GM18873 (cell line): ENCODE measurements around the gene ONECUT1.
"Not testable (repeated sequence)": the region's sequence is repeated elsewhere in the genome, so short reads cannot be mapped to it uniquely, and the experiment has no call there.

ENCODE experiments used
- ATAC-seq: cut with Tn5 transposase; IDR thresholded peaks from one replicate; pipeline ENCODE4 v1.9.1; 2021; ENCODE audit warnings: mild to moderate bottlenecking, moderate library complexity, moderate number of reproducible peaks; ENCODE audit not compliant: unreplicated experiment, low FRiP score

Gene ONECUT1

DNA sequence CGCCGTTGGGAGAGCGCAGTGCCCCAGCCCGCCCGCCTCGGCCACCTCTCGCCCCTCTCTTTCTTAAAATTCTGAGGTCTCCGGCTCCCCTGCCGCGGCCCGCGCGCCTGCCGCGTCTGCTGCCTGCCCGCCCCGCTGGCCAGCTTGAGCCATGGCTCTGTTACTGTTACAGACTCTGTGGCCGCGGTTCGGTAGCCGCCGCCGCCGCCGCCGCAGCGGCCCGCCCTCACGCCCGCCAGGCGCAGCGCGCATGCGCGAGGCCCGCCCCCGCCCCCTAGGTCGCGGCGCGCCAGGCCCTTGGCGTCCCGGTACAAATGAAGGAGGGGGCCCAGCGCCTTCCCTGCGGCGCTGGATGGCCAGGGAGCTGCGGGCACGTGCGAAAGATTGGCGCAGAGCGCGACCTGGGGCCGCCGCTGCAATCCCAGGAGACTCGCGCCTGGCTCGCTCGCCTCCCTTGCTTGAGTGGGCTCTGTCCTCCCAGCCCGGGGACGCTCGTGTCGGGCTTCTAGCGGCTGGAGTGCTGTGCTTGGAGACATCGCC lies at the start of gene ONECUT1:
Gene ONECUT1 (minus strand): TSS at position 168 of the 540 bp plus-strand sequence. CDS start 452 bp downstream, outside the sequence.
- ATAC-seq: no peak

- ATAC-seq: no peak
Observed at GRCh38 chr15:52834379-52834778, 44.2 kb upstream of the ONECUT1 start.

DNA sequence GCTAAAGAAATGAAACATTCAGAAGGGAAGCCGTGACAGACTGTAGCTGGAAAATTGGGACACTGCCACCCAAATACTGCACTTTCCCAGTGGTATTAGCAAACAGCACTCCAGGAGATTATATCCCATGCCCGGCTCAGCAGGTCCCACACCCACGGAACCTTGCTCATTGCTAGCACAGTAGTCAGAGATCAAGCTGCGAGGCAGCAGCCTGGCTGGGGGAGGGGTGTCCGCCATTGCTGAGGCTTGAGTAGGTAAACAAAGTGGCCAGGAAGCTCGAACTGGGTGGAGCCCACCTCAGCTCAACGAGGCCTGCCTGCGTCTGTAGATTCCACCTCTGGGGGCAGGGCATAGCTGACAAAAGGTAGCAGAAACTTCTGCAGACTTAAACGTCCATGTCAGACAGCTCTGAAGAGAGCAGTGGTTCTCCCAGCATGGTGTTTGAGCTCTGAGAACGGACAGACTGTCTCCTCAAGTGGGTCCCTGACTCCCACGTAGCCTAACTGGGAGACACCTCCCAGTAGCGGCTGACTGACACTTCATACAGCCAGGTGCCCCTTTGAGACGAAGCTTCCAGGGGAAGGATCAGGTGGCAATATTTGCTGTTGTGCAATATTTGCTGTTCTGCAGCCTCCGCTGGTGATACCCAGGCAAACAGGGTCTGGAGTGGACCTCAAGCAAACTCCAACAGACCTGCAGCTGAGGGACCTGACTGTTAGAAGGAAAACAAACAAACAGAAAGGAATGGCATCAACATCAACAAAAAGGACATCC lies 34.2 kb upstream of the ONECUT1 start:
- not testable (repeated sequence) for ATAC-seq

DNA sequence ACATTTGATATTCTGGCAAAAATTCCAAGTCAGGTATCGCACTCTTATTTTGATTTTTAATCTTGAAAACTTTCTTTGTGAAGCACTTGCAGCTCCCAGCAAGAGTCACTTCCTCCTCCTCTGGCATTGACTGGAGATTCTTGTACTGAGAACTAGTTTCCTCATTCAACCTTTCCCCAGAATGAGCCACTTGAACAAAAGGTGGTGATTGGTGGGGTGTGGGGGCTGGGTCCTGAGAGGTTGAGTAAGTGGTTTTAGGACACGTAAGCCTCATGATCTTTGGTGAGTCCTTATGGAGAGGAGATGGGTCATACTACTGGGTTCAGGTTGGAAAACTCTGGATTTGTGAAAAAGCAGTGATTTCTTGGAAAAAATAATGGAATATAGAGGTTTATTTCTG lies 32.3 kb upstream of the ONECUT1 start:
- no peak for ATAC-seq

- ATAC-seq: no peak
Observed at GRCh38 chr15:52819253-52819652, 29.1 kb upstream of the ONECUT1 start.

GRCh38 chr15:52815899-52816298 lies 25.8 kb upstream of the ONECUT1 start:
- ATAC-seq: not testable (repeated sequence)

DNA sequence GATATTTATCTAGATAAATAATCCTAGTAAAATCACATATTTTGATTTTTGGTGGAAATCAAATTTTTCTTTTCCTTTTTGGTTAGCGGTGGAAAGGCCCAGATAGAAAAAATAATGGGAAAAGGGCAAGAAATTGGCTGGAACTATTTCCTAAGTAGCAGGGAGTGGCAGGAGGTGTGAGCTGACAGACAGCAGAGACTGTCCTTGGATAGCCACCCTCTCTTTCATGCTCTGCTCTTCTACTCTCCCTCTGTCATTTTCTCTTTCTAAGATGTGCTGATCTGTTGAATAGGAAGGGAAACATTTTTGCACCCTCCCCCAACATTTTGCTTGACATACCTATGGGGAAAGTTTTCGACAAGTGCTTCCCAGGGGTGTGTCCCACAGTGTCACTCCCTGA lies 18.9 kb upstream of the ONECUT1 start:
- ATAC-seq: no peak

- ATAC-seq: no peak
Observed at GRCh38 chr15:52808441-52808840, 18.3 kb upstream of the ONECUT1 start.

DNA sequence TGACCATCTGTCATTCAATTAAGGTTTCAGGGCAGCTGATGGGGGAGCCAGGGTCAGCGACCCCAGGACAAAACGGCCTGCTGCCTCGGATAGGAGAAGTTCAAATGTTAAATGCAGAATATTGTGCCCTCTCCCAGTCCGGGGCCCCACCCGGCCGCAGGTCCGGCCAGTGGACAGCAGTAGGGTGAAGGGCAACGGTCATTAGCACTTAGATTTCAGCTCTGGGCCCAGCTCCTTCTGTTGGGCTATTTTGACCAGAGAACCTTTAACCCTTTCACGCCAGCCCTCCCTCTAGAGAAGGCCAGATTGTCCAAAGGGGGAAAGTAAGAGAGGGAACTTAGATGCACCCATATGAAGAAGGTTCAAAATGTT lies 16.1 kb upstream of the ONECUT1 start:
- no peak for ATAC-seq

- no peak for ATAC-seq
Observed at GRCh38 chr15:52805351-52806283, 15.5 kb upstream of the ONECUT1 start.

- no peak for ATAC-seq
Observed at GRCh38 chr15:52804526-52805081, 14.5 kb upstream of the ONECUT1 start.

DNA sequence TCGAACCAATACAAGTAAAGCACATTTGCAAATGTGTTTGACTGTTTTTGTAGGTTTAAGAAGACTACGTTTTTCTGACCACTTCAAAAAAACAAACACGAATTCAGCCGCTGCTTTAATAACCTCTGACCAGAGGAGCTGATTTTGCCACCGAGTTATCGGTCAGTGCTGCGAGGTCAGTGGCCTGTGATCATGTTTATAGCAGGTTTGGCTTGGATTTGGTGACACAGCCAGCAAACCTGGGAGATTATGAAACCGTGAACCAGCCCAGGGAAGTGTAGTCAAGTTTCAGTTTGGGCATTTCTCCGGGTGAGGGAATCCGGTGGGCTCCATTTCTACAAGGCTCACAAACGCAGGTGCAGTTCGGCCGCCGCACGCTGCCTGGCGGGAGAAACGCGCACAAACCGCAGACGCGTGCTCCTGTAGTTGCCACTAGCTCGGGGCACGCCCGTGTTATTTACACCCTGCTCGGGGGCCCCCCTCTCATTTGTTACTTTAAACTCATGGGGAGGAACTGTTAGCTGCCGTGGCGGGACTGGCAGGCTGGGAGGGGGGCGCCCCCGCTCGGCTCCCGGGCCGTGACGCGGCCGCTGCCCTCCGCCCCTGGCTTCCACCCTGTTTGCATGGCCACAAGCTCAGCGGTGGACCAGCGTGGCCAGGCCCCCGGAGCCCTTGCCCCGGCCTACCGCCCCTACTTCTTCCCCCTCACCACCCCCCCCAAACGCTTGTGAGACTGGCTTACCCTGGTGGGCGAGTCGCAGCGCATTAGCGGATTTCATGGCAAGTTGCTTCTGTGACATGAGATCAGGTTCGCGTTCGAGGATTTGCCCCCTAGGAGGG lies 13.6 kb upstream of the ONECUT1 start:
- ATAC-seq: no peak

DNA sequence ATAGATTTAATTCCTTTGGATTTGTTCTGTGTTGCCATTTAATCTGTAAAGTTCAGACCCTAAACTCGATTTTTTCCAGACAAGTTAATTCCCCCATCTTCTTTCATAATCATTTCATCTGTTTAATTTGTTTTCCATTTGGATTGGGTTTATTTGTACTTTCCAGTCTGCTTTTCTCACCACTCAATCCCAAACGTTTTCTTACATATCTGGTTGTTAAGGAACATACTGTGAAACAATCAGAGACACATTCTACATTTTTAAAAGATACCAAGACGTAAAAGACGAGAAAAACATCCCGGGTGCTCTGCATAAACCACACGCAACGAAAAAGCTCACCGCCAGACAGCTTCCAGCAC lies 13.0 kb upstream of the ONECUT1 start:
- no peak for ATAC-seq

- no peak for ATAC-seq
Observed at GRCh38 chr15:52802110-52802509, 12.0 kb upstream of the ONECUT1 start.

DNA sequence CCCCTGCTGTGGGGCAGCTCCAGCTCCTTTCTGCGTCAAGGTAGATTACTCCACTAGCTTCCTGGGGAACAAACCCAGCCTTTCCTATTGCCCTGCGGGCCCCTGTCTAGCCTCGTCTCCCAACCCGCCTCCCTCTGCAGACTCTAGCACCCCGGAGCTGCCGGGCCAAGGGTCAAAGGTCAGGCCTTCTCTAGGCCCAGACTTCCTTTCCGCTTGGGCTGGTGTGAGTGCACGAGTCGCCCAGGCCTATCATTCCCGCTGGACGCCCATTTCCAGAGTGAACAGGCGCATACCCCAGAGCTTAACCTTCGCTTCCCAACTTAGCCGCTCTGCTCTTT lies 11.6 kb upstream of the ONECUT1 start:
- ATAC-seq: no peak

GRCh38 chr15:52800828-52801747 lies 11.0 kb upstream of the ONECUT1 start:
- no peak for ATAC-seq

- no peak for ATAC-seq
Observed at GRCh38 chr15:52799145-52799811, 9.1 kb upstream of the ONECUT1 start.

DNA sequence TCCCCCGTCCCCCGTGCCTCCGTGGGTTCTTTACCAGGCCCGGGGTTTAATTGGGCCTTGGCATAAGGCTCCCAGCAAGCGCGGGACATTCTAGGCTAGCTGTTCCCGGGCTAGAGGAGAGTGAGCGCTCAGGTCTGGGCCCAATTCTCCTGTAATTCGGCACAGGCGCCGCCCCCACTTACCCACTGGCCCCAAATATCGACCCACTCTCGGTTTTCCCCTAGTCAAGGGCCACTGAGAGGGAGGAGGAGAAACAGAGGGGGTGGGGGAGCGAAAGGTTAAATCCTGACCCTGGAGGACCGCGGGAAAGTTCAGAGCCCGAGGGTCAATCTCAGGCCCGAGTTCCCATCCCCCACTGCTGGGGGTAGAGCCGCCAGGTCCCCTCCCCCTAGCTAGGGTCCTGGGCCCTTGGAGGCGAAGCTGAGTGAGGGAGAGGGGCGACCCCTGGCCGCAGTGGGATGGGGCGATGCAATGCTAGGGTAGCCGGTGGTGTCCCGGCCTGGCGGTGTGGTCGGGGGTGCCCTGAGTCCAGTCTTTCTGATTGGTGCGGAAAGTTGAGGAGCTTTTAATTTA lies 8.5 kb upstream of the ONECUT1 start:
- no peak for ATAC-seq
